ENCODE results near the gene ADGRL3. TPM values are rescaled to one million over a fixed set of nuclear protein-coding genes. Genes with fewer than 3 reads are reported as not detected.
"Not testable (repeated sequence)": the region's sequence is repeated elsewhere in the genome, so short reads cannot be mapped to it uniquely, and the experiment has no call there.

ADGRL3 gene
- total RNA-seq, 1 experiment from 2014 or later: 1.0 TPM

DNA sequence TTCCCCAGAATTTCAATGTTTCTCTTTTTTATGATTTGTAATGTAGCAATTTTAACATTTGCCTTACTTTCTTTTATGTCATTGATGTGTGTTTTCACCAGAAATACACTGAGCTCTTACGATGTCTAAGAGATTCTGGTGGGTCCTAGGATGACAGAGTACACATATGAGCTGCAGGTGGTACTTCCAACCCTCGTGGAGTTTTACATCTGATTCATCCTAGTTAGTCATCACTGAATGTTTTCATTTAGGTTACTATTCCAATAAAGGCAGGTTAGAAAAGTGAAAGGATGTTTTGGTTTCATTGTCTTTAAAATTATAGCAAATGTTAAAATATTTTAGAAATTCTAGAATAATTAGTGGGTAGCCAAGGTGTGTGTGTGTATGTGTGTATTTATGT, 605.9 kb downstream of the ADGRL3 start:
- DNase-seq (ENCODE audit: low read depth, low spot score): no peak
- in situ Hi-C loops (cut with HindIII; ENCODE audit: low pct_unique_long_range_greater_than_20kb, low sequenced_read_pairs): no loop called here

DNA sequence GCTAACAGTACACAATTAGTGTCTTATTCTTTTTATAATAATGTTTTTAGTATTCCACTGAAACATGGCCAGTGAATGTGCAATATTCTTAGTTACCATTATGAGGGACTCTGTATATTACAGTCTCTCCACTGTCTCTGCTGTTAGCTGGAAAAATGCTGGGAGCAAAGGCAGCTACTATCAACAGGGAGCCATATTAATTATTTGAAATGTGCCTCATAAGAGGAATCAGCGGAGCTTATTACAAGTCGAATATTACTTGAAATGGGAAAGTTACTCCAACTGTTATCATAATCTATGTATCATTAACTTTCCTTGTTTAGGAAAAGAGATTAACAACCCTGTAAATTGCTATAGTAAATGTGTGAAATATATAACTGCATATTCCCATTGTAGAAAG, 612.0 kb downstream of the ADGRL3 start:
- in situ Hi-C loops (cut with HindIII; ENCODE audit: low pct_unique_long_range_greater_than_20kb, low sequenced_read_pairs): no loop called here
- DNase-seq (ENCODE audit: low read depth, low spot score): no peak

DNA sequence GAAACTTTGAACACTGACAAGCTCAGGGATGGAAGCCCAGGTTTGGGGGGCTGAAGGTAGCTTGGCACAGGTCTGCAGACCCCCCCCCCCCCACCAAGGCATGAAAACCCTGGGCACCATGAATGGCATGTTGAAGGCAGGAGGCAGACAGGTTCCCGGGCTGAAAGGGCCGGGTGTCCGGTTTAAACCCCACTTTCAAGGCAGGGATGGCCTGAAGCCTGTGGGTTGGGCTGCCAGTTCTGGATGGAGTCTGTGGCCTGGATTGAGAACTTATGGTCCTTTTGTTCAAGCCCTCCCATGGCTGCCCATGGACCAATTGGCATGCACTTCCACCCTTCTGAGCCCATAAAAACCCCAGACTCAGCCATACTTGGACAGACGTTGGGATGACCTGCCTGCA, 616.9 kb downstream of the ADGRL3 start:
- in situ Hi-C loops (cut with HindIII; ENCODE audit: low pct_unique_long_range_greater_than_20kb, low sequenced_read_pairs): no loop called here

DNA sequence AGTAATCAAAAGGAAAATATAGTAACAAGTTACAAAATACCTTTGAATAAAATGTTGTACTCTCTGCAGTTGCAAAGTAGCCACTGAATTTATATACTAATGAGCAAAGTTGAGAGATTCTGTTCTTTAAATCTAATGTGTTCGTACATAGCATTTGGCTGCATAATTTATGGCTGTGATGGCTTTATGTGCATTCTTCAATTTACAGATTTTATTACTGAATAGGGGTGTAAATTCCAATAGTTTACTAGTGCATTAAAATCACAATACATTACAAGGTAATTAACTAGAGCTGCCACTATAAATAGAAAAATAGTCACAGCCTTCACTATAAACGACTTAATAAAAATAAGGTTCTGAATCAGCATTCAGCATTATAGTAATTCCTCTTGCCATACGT, 620.0 kb downstream of the ADGRL3 start:
- no peak for DNase-seq (ENCODE audit: low read depth, low spot score)
- in situ Hi-C loops (cut with HindIII; ENCODE audit: low pct_unique_long_range_greater_than_20kb, low sequenced_read_pairs): no loop called here

More for the DNA sequence above, 616.9 kb downstream of the ADGRL3 start:
- no peak for DNase-seq (ENCODE audit: low read depth, low spot score)

DNA sequence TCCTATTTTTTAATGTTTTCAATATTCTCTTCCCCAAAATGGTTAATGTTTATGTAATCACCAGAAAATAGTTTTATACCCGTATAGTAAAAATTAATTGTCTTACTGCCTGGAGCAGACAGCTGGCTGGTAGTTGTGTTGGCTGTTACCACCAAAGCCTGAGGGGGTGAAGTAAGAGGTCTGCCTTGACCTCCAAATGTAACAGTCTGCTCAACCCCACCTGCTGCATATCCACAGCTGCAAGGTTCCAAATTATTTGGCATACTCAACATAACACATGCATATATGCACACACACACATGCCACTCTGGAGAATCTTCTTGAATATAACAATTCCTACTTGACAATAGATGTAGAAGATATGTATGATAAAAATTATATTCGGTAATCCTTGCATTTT, 624.3 kb downstream of the ADGRL3 start:
- in situ Hi-C loops (cut with HindIII; ENCODE audit: low pct_unique_long_range_greater_than_20kb, low sequenced_read_pairs): no loop called here
- no peak for DNase-seq (ENCODE audit: low read depth, low spot score)

DNA sequence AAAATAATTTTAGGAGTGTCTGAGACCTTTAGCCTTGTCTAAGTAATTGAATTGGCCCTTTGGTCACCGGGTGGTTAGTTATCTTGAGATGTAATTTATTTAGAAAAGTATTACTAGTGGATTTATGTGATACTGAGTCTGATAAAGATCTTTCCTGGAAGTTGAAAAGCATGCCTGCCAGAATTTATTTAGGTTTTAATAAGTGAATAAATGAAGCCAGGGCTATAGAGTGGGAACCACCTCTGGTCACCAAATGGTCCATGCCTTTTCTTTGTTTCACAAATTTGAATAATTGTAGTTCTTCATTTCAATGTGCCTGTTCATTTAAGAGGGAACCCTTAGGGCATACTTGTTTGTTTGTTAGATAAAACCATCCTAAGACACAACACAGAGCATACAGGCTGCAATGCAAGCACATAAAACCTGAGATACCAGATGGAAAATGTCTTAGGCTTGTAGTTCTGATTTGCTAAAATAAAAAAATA, 627.8 kb downstream of the ADGRL3 start:
- DNase-seq (ENCODE audit: low read depth, low spot score): no peak
- in situ Hi-C loops (cut with HindIII; ENCODE audit: low pct_unique_long_range_greater_than_20kb, low sequenced_read_pairs): no loop called here

DNA sequence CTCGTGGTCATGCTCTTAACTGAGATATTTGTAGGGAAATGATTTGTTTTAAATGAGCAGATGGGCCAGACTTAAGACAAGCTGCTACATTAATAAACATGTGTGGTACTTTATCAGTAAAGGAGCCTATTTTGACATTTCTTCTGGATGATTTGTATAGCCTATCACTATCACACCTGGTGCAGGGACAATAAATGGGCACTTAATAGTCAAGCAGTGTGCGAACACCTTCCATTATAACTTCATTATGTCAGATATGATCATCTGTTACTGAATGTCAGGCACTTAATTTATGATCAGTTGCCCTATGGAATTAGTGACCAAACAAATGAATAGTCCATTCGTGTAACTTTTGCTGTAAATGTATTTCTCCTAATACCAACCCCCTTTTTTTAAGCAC, 628.8 kb downstream of the ADGRL3 start:
- DNase-seq (ENCODE audit: low read depth, low spot score): no peak
- in situ Hi-C loops (cut with HindIII; ENCODE audit: low pct_unique_long_range_greater_than_20kb, low sequenced_read_pairs): no loop called here

DNA sequence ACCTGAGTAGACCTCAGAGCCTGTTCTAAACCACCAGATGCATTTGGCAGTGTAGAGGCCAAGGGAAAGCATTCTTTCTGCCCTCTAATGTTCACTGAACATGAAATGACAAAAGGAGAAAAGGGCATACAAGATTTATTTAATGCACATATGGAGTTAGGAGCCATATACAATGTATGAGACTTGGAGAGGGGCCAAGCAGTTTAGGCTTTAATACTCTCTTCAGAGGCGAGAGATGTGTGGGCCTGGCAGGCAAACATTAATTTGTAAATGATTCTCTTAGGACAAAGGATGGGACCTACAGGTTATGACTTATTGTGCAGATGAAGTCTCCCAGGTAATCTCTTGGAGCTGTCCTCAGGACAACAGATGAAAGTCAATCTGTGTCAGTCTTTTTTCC, 631.9 kb downstream of the ADGRL3 start:
- in situ Hi-C loops (cut with HindIII; ENCODE audit: low pct_unique_long_range_greater_than_20kb, low sequenced_read_pairs): no loop called here
- no peak for DNase-seq (ENCODE audit: low read depth, low spot score)

DNA sequence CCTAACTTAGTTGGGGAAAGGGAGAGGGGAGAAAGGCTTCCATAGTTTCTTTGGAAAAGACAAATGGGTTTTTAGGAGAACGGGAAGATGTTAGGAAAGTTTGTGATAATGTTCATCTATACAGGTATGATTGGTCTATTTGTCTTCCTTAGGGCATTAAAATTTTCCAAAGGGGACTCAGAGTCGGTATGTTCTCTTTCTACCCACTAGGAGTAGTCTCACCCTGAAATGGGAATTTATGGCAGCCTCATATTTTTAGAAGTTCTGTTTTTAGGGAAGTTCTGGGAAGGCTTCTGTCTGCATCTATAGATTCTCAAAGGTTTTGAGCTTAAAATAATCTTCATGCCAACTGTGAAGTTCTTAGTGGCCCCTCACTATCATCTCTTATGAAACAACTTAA, 637.3 kb downstream of the ADGRL3 start:
- in situ Hi-C loops (cut with HindIII; ENCODE audit: low pct_unique_long_range_greater_than_20kb, low sequenced_read_pairs): no loop called here
- no peak for DNase-seq (ENCODE audit: low read depth, low spot score)

DNA sequence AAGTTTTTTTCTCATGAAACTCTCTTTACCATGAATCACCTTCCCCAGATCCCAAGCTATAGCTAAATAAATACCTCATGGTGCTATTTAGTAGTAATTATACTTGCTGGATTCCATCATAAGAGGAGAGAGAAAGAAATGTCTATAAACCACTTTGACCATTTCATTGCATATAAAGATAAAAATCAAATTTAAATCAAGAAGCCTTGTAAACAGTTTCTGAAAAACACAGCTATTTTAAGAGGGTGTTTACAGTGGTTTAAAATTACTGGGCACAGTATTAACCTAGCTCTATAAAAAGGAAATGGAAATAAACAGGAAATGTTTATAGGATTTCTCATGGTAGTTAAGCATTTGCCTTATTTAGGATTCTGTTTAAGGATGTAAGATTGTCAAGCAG, 637.9 kb downstream of the ADGRL3 start:
- no peak for DNase-seq (ENCODE audit: low read depth, low spot score)

DNA sequence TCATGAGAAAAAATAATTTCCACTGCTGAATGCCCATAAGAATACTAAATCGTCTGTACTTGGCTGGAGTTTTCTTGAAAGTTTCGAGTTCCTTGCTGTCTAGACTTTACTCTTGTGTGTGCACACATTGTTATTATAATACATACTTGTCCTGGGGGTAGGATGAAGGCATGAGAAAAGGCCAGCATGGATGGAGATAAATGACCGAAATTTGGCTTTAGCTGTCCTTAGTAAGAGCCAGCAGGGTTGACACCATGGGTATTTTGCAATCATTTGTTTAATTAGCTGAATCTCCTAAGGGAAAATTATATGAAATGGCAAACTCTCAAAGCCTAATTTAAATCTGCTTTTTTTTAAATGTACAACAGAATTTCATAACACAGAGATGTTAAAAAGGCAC, 641.6 kb downstream of the ADGRL3 start:
- in situ Hi-C loops (cut with HindIII; ENCODE audit: low pct_unique_long_range_greater_than_20kb, low sequenced_read_pairs): no loop called here
- no peak for DNase-seq (ENCODE audit: low read depth, low spot score)

More for the DNA sequence above, 637.9 kb downstream of the ADGRL3 start:
- in situ Hi-C loops (cut with HindIII; ENCODE audit: low pct_unique_long_range_greater_than_20kb, low sequenced_read_pairs): no loop called here

DNA sequence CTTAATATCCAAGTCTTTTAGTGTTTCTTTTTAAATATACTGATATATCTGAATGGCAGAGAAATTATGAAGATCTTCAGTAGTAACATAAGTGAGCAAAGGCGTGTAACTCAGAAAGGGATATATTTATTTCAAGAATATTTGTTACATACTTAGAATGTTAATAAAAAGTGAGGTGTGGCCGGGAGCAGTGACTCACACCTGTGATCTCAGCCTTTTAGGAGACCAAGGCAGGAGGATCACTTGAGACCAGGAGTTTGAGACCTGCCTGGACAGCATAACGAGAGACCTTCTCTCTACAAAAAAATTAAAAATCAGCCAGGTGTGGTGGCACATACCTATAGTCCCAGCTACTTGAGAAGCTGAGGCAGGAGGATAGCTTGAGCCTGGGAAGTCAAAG, 651.0 kb downstream of the ADGRL3 start:
- DNase-seq (ENCODE audit: low read depth, low spot score): no peak
- in situ Hi-C loops (cut with HindIII; ENCODE audit: low pct_unique_long_range_greater_than_20kb, low sequenced_read_pairs): no loop called here

DNA sequence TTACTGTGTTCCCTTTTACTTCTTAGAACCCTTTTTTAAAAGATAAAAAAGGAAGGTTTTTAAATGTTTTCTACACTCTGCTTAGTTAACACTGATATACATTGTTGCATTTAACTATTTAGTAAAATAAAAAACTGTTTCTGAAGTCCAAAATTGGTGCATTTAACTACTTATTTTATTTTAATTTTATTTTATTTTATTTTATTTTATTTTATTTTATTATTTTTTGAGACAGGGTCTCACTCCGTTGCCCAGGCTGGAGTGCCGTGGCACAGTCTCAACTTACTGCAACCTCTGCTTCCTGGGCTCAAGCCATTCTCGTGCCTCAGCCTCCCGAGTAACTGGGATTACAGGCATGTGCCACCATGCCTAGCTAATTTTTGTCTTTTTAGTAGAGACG, 652.0 kb downstream of the ADGRL3 start:
- in situ Hi-C loops (cut with HindIII; ENCODE audit: low pct_unique_long_range_greater_than_20kb, low sequenced_read_pairs); DNase-seq (ENCODE audit: low read depth, low spot score): not testable (repeated sequence)

DNA sequence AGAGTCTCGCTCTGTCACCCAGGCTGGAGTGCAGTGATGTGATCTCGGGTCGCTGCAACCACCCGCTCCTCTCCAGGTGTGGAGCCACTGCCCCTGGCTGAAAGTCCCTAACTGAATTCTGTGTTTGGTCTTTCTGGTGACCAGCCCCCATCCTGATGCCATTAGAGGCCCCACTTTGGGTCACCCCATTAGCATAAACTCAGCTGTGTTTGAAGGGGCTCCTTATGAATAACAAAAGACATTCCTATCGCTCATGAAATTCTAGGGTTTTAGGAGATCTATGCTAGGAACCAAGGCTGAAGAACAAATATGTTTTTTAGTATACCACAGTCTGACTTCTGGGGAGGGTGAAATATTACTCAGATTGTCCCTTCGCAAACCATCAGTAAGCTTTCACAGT, 652.9 kb downstream of the ADGRL3 start:
- no peak for DNase-seq (ENCODE audit: low read depth, low spot score)
- in situ Hi-C loops (cut with HindIII; ENCODE audit: low pct_unique_long_range_greater_than_20kb, low sequenced_read_pairs): no loop called here

DNA sequence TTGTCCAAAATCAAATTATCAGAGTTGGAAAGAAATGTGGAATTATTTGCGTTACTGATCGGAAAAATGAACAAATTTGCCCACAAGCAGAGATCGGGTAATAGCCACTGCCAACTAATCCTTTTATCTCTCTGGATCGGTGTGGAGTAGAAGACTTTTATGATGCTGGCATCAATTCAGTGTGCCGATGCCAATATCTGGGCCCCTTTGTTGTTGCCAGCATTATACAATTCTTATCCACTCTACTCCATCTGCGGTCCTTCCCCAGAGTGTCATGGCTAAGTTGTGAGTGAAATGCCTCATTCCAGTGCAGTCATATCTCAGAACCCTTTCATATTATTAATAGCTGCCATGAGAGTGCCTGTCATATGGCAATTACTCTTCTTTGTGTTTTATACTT, 660.2 kb downstream of the ADGRL3 start:
- DNase-seq (ENCODE audit: low read depth, low spot score): no peak
- in situ Hi-C loops (cut with HindIII; ENCODE audit: low pct_unique_long_range_greater_than_20kb, low sequenced_read_pairs): no loop called here

DNA sequence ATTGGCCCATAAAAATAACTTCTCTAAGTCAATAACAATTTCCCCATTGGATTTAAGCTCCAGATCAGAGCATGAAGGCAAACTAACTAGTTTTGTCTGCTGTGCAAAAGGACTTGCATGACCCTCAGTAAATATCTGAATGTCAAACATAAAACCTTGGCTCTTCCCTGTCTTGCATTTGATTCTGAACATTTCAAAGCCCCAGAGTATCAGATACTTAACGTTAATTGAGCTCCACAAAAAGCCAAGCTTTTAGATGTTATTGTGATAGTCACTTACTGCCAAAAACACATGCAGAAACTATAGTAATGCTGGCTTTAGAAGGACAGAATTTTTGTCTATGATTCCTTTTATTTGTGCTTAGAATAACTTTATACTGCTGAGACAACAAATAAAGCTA, 664.2 kb downstream of the ADGRL3 start:
- in situ Hi-C loops (cut with HindIII; ENCODE audit: low pct_unique_long_range_greater_than_20kb, low sequenced_read_pairs): no loop called here
- DNase-seq (ENCODE audit: low read depth, low spot score): no peak

DNA sequence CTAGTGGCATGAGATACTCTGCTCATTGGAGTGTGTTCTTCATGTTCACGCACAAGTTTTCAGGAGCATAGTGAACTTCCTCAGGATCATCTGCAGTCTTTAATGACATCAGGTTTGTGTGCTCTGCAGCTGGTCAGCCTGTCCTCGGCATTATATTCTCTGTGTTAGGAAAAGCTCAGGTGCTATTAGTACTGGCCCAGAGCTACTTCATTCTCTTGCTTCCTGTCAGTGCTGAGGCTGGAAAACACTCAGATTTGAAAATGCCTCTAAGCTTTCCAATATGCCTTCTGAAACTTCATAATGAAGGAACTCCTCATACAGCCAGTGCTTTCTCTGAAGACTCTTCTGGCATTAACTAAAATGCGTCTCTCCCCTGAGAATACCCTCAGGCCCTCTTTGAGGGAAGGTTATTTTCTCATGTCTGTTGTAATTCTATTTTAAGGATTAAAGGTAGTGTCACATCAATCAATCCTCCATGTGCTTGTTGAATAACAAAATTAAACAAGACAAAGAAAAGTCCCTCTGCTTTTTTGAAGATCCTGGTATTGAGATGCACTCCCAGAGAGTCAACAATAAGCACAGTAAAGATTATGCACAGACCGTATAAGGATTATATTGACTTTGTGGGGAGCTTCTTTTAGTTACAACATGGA, 666.4 kb downstream of the ADGRL3 start:
- in situ Hi-C loops (cut with HindIII; ENCODE audit: low pct_unique_long_range_greater_than_20kb, low sequenced_read_pairs): no loop called here
- no peak for DNase-seq (ENCODE audit: low read depth, low spot score)

DNA sequence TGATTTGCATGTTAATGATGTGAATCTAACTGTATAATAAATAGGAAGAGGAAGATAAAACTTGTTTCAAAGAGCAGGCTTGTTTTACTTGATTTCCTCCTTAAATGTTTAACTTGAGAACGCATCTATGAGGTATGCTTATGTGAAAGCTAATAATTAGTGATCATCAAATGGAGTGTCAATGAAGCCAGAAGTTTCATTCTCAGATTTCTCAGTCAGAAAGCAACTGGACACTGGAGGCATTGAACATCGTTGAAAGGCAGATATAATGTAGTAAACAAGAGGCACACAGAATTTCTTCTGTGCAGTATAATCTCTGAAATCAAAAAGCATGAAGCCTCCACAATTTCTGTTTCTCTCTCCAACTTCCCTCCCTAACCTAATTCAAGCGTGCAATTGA, 672.9 kb downstream of the ADGRL3 start:
- no peak for DNase-seq (ENCODE audit: low read depth, low spot score)
- in situ Hi-C loops (cut with HindIII; ENCODE audit: low pct_unique_long_range_greater_than_20kb, low sequenced_read_pairs): no loop called here

DNA sequence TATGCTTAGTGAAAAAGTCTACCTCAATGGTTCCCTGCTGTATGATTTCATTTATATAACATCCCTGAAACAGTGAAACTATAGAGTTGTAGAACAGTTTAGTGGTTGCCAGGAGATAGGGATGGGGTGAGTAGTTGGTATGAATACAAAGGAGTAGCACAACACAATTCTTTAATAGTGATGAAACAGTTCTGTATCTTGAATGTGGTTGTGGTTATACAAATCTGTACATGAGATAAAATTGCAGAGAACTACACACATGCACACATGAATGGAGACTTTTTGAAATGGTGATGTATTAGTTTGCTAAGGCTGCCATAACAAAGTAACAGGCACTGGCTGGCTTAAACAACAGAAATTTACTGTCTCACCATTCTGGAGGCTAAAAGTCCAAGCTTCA, 677.1 kb downstream of the ADGRL3 start:
- in situ Hi-C loops (cut with HindIII; ENCODE audit: low pct_unique_long_range_greater_than_20kb, low sequenced_read_pairs): no loop called here
- DNase-seq (ENCODE audit: low read depth, low spot score): no peak

DNA sequence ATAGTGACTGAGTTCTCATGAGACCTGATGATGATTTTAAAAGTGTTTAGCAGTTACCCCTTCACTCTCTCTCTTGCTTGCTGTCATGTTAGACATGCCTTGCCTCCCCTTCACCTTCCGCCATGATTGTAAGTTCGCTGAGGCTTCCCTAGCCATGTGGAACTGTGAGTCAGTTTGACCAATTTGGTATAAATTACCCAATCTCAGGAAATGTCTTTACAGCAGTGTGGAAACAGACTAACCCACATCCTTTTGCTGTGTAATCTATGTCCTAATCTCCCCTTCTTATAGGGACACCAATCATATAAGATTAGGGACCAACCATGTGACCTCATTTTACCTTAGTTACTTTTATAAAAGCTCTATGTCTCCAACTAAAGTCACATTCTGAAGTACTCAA, 677.8 kb downstream of the ADGRL3 start:
- in situ Hi-C loops (cut with HindIII; ENCODE audit: low pct_unique_long_range_greater_than_20kb, low sequenced_read_pairs): no loop called here
- no peak for DNase-seq (ENCODE audit: low read depth, low spot score)
